ENCODE measurements around the gene MFAP3.

MFAP3 gene

DNA sequence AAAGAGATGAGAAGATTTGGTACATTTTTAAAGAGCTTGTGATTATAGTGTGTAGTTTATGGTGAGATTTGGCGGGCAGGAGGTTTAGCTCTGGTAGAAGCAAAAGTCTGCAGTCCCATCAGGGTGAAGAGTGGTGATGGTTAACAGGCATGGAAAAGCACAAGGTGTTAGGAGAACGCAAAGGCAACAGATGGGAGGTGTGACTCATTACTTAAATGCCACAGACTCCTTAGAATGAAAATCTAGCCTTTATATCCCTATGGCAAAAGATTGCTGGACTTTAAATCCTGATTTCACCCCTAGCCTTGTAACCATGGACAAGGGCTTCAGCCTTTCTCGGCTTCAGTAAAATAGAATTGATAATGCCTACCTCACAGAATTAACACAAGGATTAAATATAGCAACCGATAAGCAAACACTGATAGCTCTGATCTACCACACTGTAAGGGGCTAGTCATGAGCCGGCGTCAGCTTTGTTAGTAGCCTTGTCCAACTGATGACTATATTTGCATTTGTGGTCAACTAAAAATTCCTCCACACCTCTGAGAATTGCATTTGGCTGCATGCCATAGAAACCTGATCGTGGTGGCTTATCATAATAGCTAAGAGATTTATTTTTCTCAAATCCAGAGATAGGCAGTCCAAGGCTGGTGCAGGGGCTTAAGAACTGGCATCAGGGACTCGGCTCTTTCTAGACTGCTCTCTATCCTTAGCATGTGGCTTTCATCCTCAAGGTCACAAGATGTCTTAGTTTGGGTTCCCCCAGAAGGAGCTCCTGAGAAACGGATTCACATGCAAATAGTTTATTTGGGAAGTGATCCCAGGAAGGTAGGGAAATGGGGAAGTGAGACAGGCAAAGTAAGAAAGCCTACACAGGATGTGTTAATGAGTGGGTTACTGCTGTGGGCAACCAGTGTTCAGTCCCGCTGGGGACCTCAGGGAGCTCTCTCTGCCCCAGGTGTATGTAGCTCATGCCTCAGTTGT, 19.6 kb downstream of the MFAP3 start:
- TF ChIP-seq MAX (IDR thresholded peaks at IDR 0.05; ENCODE audit: low read depth, low read length) (no peak), MYC (IDR thresholded peaks at IDR 0.05; ENCODE audit: low read depth, low read length) (no peak), POLR2A (IDR thresholded peaks at IDR 0.05; ENCODE audit: extremely low read depth, insufficient read length) (no peak)
- TF ChIP-seq, protein P1, sequence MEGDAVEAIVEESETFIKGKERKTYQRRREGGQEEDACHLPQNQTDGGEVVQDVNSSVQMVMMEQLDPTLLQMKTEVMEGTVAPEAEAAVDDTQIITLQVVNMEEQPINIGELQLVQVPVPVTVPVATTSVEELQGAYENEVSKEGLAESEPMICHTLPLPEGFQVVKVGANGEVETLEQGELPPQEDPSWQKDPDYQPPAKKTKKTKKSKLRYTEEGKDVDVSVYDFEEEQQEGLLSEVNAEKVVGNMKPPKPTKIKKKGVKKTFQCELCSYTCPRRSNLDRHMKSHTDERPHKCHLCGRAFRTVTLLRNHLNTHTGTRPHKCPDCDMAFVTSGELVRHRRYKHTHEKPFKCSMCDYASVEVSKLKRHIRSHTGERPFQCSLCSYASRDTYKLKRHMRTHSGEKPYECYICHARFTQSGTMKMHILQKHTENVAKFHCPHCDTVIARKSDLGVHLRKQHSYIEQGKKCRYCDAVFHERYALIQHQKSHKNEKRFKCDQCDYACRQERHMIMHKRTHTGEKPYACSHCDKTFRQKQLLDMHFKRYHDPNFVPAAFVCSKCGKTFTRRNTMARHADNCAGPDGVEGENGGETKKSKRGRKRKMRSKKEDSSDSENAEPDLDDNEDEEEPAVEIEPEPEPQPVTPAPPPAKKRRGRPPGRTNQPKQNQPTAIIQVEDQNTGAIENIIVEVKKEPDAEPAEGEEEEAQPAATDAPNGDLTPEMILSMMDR (IDR thresholded peaks at IDR 0.05; ENCODE audit: low read depth, low read length), result no peak
- DNase-seq (ENCODE audit: low read depth), result no peak
- H3K4me3 ChIP-seq (ENCODE audit: low read depth, low read length), result no peak overlapping the region

GRCh38 chr5:154059039-154059430, 20.3 kb downstream of the MFAP3 start:
- no peak for DNase-seq (ENCODE audit: low read depth)
- no peak overlapping the region for H3K4me3 ChIP-seq (ENCODE audit: low read depth, low read length)
- TF ChIP-seq MYC (IDR thresholded peaks at IDR 0.05; ENCODE audit: low read depth, low read length), result no peak
- TF ChIP-seq, protein P1 (IDR thresholded peaks at IDR 0.05; ENCODE audit: low read depth, low read length), result no peak
- no peak for TF ChIP-seq MAX (IDR thresholded peaks at IDR 0.05; ENCODE audit: low read depth, low read length)
- no peak for TF ChIP-seq POLR2A (IDR thresholded peaks at IDR 0.05; ENCODE audit: extremely low read depth, insufficient read length)

DNA sequence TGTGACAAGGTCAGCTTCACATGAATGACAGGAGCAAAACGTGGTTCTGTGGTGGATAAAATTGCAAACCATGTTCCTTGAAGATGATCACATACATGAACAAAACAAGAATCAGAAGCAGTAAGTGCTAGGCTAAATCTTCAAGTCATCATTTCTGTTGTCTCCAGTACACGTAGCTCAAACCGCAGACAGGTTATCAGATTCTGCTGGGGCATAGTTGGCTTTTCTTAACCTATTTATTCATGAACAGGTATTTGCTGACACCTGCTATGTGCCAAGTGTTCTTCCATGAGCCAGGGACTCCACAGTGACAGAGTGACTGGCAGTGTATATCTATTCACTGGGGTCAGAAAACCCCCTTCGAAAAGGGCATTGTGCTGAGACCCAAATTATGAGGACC, 20.8 kb downstream of the MFAP3 start:
- DNase-seq (ENCODE audit: low read depth), result no peak

DNA sequence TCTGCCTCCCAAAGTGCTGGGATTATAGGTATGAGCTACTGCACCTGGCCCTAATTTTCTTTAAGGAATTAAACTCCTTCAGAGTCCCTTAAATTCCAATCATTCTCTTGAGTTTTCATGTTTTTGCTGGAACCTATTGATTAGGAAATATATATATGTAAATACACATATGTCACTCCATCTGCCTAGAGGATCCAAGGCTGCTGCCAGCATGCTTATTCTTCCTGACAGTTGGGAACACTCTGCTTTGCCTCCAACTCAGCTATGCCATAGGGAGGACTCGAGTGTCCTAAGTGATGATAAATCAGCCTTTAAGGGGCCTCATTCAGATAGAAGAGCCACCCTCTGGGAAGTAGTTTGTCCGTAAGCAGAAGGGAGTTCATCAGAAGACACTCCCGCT, 21.8 kb downstream of the MFAP3 start:
- no peak for DNase-seq (ENCODE audit: low read depth)
- TF ChIP-seq, protein P1 (IDR thresholded peaks at IDR 0.05; ENCODE audit: low read depth, low read length), result no peak
- TF ChIP-seq MYC (IDR thresholded peaks at IDR 0.05; ENCODE audit: low read depth, low read length) (no peak), POLR2A (IDR thresholded peaks at IDR 0.05; ENCODE audit: extremely low read depth, insufficient read length) (no peak), MAX (IDR thresholded peaks at IDR 0.05; ENCODE audit: low read depth, low read length) (no peak)
- H3K4me3 ChIP-seq (ENCODE audit: low read depth, low read length), result no peak overlapping the region

More for the DNA sequence above, 20.8 kb downstream of the MFAP3 start:
- H3K4me3 ChIP-seq (ENCODE audit: low read depth, low read length), result no peak overlapping the region
- no peak for TF ChIP-seq MAX (IDR thresholded peaks at IDR 0.05; ENCODE audit: low read depth, low read length)
- no peak for TF ChIP-seq POLR2A (IDR thresholded peaks at IDR 0.05; ENCODE audit: extremely low read depth, insufficient read length)
- TF ChIP-seq MYC (IDR thresholded peaks at IDR 0.05; ENCODE audit: low read depth, low read length), result no peak
- TF ChIP-seq, protein P1 (IDR thresholded peaks at IDR 0.05; ENCODE audit: low read depth, low read length), result no peak

- no peak for DNase-seq (ENCODE audit: low read depth)
- TF ChIP-seq POLR2A (IDR thresholded peaks at IDR 0.05; ENCODE audit: extremely low read depth, insufficient read length), result no peak
- no peak for TF ChIP-seq MAX (IDR thresholded peaks at IDR 0.05; ENCODE audit: low read depth, low read length)
- TF ChIP-seq, protein P1 (IDR thresholded peaks at IDR 0.05; ENCODE audit: low read depth, low read length), result no peak
- no peak for TF ChIP-seq MYC (IDR thresholded peaks at IDR 0.05; ENCODE audit: low read depth, low read length)
- H3K4me3 ChIP-seq (ENCODE audit: low read depth, low read length), result no peak overlapping the region
Measured at GRCh38 chr5:154063372-154063771, 24.6 kb downstream of the MFAP3 start.
